Measurements from ENCODE around the gene HTR1E.
"Not testable (repeated sequence)": the region's sequence is repeated elsewhere in the genome, so short reads cannot be mapped to it uniquely, and the experiment has no call there.

HTR1E gene

GRCh38 chr6:86937219-86938079, at the start of gene HTR1E:
TSS of gene HTR1E (plus strand) at chr6:86937528. CDS start at chr6:87015335, 77,807 bp downstream.
- no peak for DNase-seq

DNA sequence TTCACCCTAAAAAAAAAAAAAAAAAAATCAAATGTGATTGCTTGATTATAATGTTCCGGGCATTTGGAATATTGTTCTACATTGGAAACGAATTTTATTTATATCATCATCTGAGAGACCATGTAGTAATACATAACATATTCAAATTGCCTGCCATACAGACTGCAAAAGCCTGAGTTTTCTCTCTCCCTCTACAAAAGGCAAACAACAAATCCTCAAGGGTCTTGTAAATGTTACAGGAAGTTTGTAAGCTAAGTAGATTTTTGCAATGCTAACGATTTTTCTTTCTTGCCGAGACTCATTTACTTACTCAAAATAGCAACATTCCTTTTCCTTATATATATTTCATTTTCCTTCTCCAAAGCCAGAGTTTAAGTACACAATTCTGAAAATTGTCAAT, 49.0 kb upstream of the HTR1E start:
- no peak for DNase-seq

DNA sequence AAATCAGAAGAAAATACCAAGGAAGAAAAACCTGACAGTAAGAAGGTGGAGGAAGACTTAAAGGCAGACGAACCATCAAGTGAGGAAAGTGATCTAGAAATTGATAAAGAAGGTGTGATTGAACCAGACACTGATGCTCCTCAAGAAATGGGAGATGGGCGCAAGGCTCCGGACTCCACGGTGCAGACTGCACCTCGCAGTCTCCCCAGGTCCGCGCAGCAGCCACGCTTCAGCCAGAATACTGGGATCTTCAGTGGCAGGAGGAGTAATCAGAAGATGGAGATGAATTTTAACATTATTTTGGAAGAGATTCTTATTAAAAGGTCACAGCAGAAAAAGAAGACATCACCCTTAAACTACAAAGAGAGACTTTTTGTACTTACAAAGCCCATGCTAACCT, 40.1 kb upstream of the HTR1E start:
- DNase-seq, result not testable (repeated sequence)

DNA sequence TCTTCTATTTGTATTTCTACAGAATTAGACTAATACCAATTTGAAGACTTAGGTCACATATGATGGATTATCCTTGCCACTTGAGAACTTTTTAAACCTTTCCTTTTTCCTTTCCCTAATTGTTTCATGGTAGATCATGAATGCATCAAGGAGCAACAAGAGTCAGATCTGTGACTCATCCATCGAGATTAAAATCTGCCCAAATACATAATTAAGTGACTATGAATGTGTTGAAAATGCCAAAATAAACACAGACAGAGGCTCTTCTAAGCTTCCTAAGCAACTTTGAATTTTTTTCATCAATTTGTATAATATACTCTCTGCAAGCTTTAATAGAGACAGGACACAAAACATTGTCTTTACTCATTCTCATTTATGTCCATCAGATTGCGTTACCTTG, 23.5 kb upstream of the HTR1E start:
- no peak for DNase-seq

DNA sequence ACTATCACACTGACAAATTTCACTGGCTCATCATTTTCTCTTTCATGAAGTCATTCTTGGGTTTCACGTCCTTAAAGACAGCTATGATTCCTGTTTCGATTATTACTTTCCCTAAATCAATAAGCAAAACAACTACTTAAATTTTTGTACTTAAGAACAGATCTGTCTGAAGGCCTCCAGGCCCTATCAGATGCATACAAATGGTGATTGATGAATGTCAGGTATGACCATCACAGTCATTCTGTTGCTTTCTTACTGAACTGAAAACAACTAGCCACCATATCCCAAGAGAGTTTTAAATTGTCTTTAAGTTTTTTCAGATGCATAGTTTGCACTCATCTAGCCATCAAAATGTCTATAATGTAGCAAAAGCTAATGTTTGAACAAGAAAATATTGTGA, 20.9 kb upstream of the HTR1E start:
- DNase-seq, result no peak

GRCh38 chr6:86927138-86927537, 10.2 kb upstream of the HTR1E start:
- DNase-seq, result not testable (repeated sequence)

DNA sequence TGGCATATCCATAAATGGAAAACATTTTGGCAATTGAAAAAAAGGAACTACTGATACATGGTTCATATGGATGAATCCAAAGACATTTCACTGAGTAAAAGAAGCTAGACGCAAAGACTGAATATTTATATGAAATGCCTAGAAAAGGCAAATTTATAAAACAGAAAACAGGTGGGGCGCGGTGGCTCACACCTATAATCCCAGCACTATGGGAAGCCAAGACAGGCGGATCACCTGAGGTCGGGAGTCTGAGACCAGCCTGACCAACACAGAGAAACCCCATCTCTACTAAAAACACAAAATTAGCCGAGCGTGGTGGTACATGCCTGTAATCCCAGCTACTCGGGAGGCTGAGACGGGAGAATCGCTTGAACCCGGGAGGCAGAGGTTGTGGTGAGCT, 9.5 kb upstream of the HTR1E start:
- DNase-seq, result not testable (repeated sequence)

- no peak for DNase-seq
These were observed 3.0 kb upstream of the HTR1E start for GRCh38 chr6:86934365-86934764.

GRCh38 chr6:86936834-86937218, 502 bp upstream of the HTR1E start:
- DNase-seq, result no peak

GRCh38 chr6:86938814-86939213, 1.5 kb downstream of the HTR1E start:
- no peak for DNase-seq

GRCh38 chr6:86941461-86941860, 4.1 kb downstream of the HTR1E start:
- DNase-seq, result no peak

GRCh38 chr6:86942769-86943516, 5.6 kb downstream of the HTR1E start:
- no peak for DNase-seq

DNA sequence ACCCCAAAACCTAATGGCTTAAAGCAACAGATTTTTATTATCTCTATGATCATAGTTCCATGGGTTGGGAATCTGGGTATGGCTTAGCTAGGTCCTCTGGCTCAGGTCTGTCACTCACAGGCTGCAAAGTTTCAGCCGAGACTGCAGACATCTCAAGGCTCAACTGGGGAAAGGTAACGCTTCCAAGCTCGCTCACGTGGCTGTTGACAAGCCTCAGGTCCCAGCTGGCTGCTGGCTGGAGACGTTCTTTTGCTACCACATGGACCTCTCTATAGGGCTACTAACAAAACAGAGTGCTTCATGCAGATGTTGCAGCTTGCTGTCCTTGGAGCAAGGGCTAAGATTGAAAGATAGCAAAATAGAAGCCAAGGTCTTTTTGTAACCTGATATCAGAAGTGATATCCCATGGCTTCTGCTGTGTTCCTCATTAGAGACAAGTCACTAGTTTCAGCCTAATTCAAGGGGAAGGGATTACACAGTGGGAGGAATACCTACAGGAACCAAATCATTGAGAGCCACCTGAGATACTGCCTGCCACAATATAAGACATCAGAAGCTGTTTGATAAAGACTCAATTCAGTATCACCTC, 6.6 kb downstream of the HTR1E start:
- no peak for DNase-seq

GRCh38 chr6:86949771-86950170, 12.4 kb downstream of the HTR1E start:
- DNase-seq, result no peak

- no peak for DNase-seq
These were observed 15.7 kb downstream of the HTR1E start for GRCh38 chr6:86952991-86953390.

- DNase-seq, result no peak
These were observed 22.3 kb downstream of the HTR1E start for GRCh38 chr6:86959656-86960055.

DNA sequence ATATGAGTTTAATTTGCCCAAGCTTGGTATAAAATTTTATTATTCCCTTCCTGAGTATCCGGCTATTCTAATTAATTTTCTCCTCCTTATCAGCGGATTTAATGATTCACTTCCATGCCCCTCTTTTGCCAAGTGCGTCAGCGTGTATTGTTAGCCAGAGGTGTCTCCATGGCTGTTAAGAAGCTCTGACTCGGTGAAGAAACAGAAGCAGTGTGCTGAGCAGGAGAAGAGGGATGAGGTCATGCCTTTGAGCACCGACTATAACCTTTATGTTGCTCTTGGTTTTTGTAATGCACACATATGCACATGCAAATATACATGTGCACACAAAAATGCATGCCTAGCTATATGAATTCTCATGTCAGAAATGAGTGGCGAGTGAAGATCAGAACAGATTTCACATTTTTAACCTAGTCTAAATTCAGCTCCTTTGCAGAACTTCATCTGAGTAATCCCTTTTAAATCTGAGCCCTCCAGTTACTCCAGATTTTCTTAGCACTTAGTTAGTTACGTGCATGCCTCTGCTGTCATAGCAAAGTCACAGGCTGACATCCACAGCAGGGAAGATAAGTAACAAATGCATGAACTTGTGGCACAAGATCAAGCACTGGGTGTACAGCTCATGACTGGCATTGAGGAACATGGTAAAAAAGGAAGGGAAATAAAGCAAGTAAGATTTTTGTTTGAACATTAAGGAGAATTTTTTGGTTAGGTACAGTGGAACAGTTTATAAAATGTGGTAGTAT, 24.3 kb downstream of the HTR1E start:
- DNase-seq, result no peak

DNA sequence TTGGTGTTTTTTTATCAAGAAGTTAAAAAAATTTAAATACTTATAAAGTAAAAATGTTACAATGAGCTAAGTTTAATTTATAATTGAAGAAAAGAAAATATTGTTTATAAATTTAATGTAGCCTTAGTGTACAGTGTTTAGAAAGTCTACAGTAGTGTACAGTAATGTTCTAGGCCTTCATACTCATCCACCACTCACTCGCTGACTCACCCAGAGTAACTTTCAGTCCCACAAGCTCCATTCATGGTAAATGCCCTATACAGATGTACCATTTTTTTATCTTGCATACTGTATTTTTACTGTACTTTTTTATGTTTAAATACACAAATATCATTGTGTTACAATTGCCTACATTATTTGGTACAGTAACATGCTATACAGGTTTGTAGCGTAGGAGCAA, 26.0 kb downstream of the HTR1E start:
- DNase-seq, result no peak

DNA sequence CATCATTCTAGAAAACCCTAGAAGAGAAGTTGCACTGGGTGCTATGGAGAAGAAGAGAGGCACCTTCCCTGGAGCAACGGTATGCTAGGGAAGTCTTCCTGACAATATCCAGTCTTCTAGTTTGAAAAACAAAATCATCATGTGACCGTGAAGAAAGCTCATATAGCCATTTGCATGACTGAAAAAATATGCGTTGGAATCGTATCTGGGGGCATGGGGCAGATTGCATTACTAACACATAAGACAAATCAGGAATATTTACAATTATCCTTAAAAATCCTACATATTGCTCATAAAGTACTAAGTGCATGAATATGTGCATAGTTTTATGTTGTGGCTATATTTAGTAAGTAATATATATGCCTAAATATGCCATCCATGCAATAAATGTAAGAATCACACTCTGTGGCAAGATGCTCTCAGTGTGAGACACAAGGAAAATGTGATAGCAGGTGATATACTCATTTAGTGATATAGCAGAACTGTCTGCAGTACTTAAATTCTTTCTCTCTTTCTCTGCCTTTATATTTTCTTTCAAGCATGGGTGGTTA, 26.8 kb downstream of the HTR1E start:
- DNase-seq, result no peak

DNA sequence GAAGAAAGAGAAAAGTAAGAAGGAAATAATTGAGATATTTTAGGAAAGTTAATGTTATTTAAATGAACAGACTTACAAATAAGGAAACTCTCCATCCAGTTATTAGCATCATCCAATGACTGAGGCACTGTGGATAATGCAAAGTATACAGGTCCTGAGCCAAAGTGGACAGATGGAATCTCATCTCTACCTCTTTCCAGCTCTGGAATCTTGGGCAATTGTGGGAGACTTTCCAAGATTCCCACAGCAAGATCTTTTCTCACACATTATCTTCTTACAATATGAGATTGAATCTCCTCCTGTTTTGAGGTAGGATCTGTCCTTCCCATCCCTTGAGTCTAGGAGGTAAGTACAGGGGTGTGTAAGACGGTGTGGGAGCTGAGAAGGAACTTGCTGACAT, 28.9 kb downstream of the HTR1E start:
- DNase-seq, result no peak

DNA sequence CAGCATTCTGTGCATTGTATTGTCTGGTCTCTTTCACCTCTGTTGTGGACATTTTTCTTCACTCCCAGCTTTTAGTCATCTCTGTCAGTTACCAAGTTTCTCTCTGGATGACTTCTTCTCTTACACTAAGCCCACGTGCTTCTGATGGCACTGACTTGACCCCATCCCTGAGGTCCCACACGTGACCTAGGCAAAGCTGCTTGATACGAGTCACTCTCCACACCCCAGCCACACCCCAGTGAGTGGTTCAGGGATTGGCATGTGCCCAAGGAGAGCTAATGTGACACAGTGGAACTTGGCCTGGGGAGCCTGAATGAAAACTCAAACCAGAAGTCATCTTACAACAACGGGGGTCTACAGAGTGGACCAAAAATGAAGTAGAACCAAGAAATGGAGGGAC, 32.2 kb downstream of the HTR1E start:
- DNase-seq, result no peak

DNA sequence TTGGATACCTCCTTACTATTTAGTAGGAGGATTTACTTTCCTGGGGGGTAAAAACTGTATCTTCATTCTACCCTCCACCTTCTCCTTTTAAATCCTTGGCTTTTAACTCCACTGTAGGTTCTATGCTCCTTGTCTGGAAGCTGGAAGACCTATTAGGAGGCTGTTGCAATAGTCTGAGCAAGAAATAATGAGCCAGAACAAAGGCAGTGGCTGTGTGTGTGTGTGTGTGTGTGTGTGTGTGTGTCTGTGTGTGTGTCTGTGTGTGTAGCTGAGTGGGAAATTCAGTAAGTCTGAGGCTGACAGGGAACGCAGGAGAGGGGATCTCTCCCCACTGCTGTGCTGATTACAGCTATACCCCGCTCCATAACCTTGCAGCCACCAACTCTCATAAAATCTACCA, 35.8 kb downstream of the HTR1E start:
- no peak for DNase-seq

GRCh38 chr6:86978251-86978650, 40.9 kb downstream of the HTR1E start:
- no peak for DNase-seq

All from amniotic stem cell (primary cell).